Osteoblast (primary cell): ENCODE measurements around the gene AGTRAP. TPM values are rescaled to one million over a fixed set of nuclear protein-coding genes. Genes with fewer than 3 reads are reported as not detected.

Source experiments
- DNase-seq: peaks from one replicate; pipeline ENCODE4 v3.0.0; 2011; ENCODE audit warnings: low spot score, mixed read lengths; ENCODE audit not compliant: insufficient read length; ENCODE audit errors: missing footprints
- H2AFZ ChIP-seq: 2 replicates; pipeline ENCODE4 v1.6.0; 2011; ENCODE audit warnings: mild to moderate bottlenecking, low read length
- H3K27ac ChIP-seq: 2 replicates; pipeline ENCODE4 v1.5.1; 2011; ENCODE audit warnings: mild to moderate bottlenecking, low read depth, low read length, moderate library complexity
- H3K27me3 ChIP-seq: 2 replicates; pipeline ENCODE4 v1.6.0; 2012; ENCODE audit warnings: mild to moderate bottlenecking, control low read depth, inconsistent platforms, low read length, moderate library complexity; ENCODE audit not compliant: insufficient read depth
- H3K36me3 ChIP-seq: 2 replicates; pipeline ENCODE4 v1.5.1; 2011; ENCODE audit warnings: mild to moderate bottlenecking, low read length, control low read depth, moderate library complexity; ENCODE audit not compliant: insufficient read depth
- H3K4me1 ChIP-seq: 2 replicates; pipeline ENCODE4 v1.5.1; 2011; ENCODE audit warnings: mild to moderate bottlenecking, low read length, control low read depth, moderate library complexity; ENCODE audit not compliant: insufficient read depth
- H3K4me2 ChIP-seq: 2 replicates; pipeline ENCODE4 v1.6.0; 2011; ENCODE audit warnings: mild to moderate bottlenecking, low read length; ENCODE audit not compliant: insufficient read depth
- H3K4me3 ChIP-seq: fragments of 200-600 bp; sonication (generic); 3 replicates; pipeline ENCODE4 v1.5.1; 2012; ENCODE audit warnings: mild to moderate bottlenecking, low read length, inconsistent platforms; ENCODE audit not compliant: insufficient read depth
- H3K79me2 ChIP-seq: 2 replicates; pipeline ENCODE4 v1.6.0; 2012; ENCODE audit warnings: mild to moderate bottlenecking, low read length, control low read depth, inconsistent platforms; ENCODE audit not compliant: insufficient read depth
- H3K9me3 ChIP-seq: 2 replicates; pipeline ENCODE4 v1.5.1; 2011; ENCODE audit warnings: low read depth, low read length, control low read depth
- H4K20me1 ChIP-seq: 2 replicates; pipeline ENCODE4 v1.6.0; 2012; ENCODE audit warnings: mild to moderate bottlenecking, low read length, control low read depth; ENCODE audit not compliant: insufficient read depth
- CTCF ChIP-seq: IDR thresholded peaks from 2 replicates; pipeline ENCODE4 v1.5.1; 2011; ENCODE audit warnings: mild to moderate bottlenecking, low read depth, low read length, moderate library complexity; ENCODE audit errors: extremely low read depth
- total RNA-seq: library from RNA; depleted of rRNA; stranded (reverse); fragments of >200 nt; gene quantifications from 2 replicates; pipeline ENCODE4 v1.2.3, GENCODE V29; 2012

Gene AGTRAP
- total RNA-seq, 1 donor = 56.5 TPM

- H3K36me3 ChIP-seq = no peaks in the 10 kb centered on the region
- TF ChIP-seq CTCF = no peak
- no peak for DNase-seq
- H3K4me1 ChIP-seq = peaks cover 12% of the 10 kb centered on the region
- no peaks in the 10 kb centered on the region for H3K79me2 ChIP-seq
- H2AFZ ChIP-seq = no peak within 1 kb of the TSS
- H3K27me3 ChIP-seq = peaks cover 53% of the 10 kb centered on the region
- no peaks in the 10 kb centered on the region for H3K9me3 ChIP-seq
- H3K4me3 ChIP-seq = no peak within 1 kb of the TSS
- H4K20me1 ChIP-seq = peaks cover 4% of the 10 kb centered on the region
- no peak within 1 kb of the TSS for H3K27ac ChIP-seq
- H3K4me2 ChIP-seq = no peak within 1 kb of the TSS
Observed at GRCh38 chr1:11691302-11691914, 44.5 kb upstream of the AGTRAP start, which contains the start of gene DRAXIN. TSS of gene DRAXIN (plus strand) at chr1:11691710. CDS start at chr1:11706259, 14,549 bp downstream.

- H3K27me3 ChIP-seq = peaks cover 55% of the 10 kb centered on the region
- H3K4me2 ChIP-seq = no peak overlapping the region
- no peak for DNase-seq
- TF ChIP-seq CTCF = no peak
- no peaks in the 10 kb centered on the region for H3K79me2 ChIP-seq
- H3K9me3 ChIP-seq = no peaks in the 10 kb centered on the region
- H3K36me3 ChIP-seq = no peaks in the 10 kb centered on the region
- peaks cover 4% of the 10 kb centered on the region for H4K20me1 ChIP-seq
- H3K27ac ChIP-seq = no peak overlapping the region
- H2AFZ ChIP-seq = no peak overlapping the region
- H3K4me3 ChIP-seq = no peak overlapping the region
- H3K4me1 ChIP-seq = peaks cover 12% of the 10 kb centered on the region
Observed at GRCh38 chr1:11691928-11692711, 43.8 kb upstream of the AGTRAP start.

GRCh38 chr1:11693024-11693590, 42.8 kb upstream of the AGTRAP start:
- peak; percentile 100 for DNase-seq
- Histone ChIP-seq H4K20me1 (peaks cover 4% of the 10 kb centered on the region), H2AFZ (no peak overlapping the region), H3K9me3 (no peaks in the 10 kb centered on the region), H3K27me3 (peaks cover 60% of the 10 kb centered on the region), H3K27ac (no peak overlapping the region), H3K36me3 (no peaks in the 10 kb centered on the region), H3K4me1 (peaks cover 12% of the 10 kb centered on the region), H3K4me2 (peak overlapping the region; percentile 69), H3K79me2 (no peaks in the 10 kb centered on the region), H3K4me3 (no peak overlapping the region)
- TF ChIP-seq CTCF = no peak

GRCh38 chr1:11693917-11694316, 42.0 kb upstream of the AGTRAP start:
- peak; percentile 91 for DNase-seq
- no peak overlapping the region for H3K4me3 ChIP-seq
- no peaks in the 10 kb centered on the region for H3K9me3 ChIP-seq
- H2AFZ ChIP-seq = no peak overlapping the region
- peaks cover 66% of the 10 kb centered on the region for H3K27me3 ChIP-seq
- H3K27ac ChIP-seq = no peak overlapping the region
- H3K36me3 ChIP-seq = no peaks in the 10 kb centered on the region
- peaks cover 12% of the 10 kb centered on the region for H3K4me1 ChIP-seq
- H3K79me2 ChIP-seq = no peaks in the 10 kb centered on the region
- TF ChIP-seq CTCF = no peak
- peaks cover 4% of the 10 kb centered on the region for H4K20me1 ChIP-seq
- H3K4me2 ChIP-seq = no peak overlapping the region
